Vagina (tissue), 2 donors: ENCODE data around the gene PPM1N.
A peak's percentile ranks its signal among the peaks of the same experiment; 100 is the strongest.

Experiments
- POLR2A ChIP-seq, 2 donors: fragments of 450-650 bp; IDR thresholded peaks; one replicate each; pipeline ENCODE4 v1.6.1; 2017; ENCODE audit warnings: antibody characterized with exemption in 2 of 2, mild to moderate bottlenecking in 2 of 2, moderate library complexity in 2 of 2
- POLR2AphosphoS5 ChIP-seq, 2 donors: sonication (generic); formaldehyde crosslinking; IDR thresholded peaks; one replicate each; pipeline ENCODE4 v1.9.0; 2017; ENCODE audit warnings: antibody characterized with exemption in 2 of 2, mild to moderate bottlenecking in 2 of 2, low read depth in 1 of 2; ENCODE audit not compliant: insufficient read depth in 1 of 2
- TF ChIP-seq, protein P1 (sequence below), 3 experiments: fragments of 450-650 bp in 2 of 3; fragments of 200-600 bp in 1 of 3; sonication (generic) in 1 of 3; IDR thresholded peaks; one replicate each; pipeline ENCODE4 v1.5.1; 2017 to 2019; ENCODE audit warnings: antibody characterized with exemption in 3 of 3, mild to moderate bottlenecking in 2 of 3, moderate library complexity in 2 of 3

DNA sequence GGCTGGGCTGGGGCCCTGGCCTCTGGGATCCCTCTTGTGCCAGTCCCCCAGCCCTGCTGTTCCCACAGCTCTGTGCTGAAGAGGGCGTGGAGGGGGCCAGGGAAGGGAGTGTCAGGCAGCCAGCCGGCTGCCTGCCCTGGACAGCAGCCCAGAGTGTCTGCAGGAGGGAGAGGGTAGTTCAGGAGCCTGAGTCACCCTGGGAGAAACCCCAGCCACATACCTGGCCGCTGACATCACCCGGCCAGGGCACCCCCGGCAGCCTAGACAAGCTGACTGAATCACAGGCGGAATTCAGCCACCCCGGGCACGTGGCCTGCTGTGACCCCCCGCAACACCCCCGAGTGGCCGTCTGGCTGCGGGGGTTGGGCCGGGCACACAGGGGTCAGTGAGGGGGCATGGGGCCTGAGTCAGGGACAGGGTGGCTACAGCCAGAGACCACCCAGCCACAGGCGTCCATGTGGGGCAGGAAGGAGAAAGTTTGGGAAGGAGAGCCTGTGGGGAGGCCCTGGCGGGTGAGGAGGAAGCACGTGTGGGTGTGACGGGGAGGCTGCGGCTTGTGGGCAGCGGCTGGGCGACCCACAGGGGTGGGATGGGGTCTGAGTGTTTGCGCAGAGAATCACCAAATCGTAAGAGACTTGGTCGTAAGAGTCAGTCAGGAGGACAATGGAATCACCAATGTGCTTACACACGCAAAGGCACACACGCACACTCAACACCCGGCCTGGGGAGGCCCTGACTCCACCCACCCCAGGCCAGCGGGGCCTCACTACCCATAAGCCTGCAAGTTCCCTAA, 42.3 kb upstream of the PPM1N start:
- TF ChIP-seq POLR2A (IDR thresholded peaks at IDR 0.05), result no peak
- TF ChIP-seq, protein P1, sequence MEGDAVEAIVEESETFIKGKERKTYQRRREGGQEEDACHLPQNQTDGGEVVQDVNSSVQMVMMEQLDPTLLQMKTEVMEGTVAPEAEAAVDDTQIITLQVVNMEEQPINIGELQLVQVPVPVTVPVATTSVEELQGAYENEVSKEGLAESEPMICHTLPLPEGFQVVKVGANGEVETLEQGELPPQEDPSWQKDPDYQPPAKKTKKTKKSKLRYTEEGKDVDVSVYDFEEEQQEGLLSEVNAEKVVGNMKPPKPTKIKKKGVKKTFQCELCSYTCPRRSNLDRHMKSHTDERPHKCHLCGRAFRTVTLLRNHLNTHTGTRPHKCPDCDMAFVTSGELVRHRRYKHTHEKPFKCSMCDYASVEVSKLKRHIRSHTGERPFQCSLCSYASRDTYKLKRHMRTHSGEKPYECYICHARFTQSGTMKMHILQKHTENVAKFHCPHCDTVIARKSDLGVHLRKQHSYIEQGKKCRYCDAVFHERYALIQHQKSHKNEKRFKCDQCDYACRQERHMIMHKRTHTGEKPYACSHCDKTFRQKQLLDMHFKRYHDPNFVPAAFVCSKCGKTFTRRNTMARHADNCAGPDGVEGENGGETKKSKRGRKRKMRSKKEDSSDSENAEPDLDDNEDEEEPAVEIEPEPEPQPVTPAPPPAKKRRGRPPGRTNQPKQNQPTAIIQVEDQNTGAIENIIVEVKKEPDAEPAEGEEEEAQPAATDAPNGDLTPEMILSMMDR (IDR thresholded peaks at IDR 0.05), result no peak
- TF ChIP-seq POLR2AphosphoS5 (IDR thresholded peaks at IDR 0.05; ENCODE audit: insufficient read depth in 1 of 2, low read depth in 1 of 2), result peak; percentile 95 to 96
